Keratinocyte (primary cell): ENCODE results near the gene LAMA3. TPM values are rescaled to one million over a fixed set of nuclear protein-coding genes. Genes with fewer than 3 reads are reported as not detected.

Experiments used
- DNase-seq: peaks from one replicate; pipeline ENCODE4 v3.0.0-alpha.2; 2011; ENCODE audit warnings: low read depth, missing footprints, low spot score
- FAIRE-seq: peaks from 2 replicates; lab custom pipeline; 2011; peaks lifted over from hg19 to GRCh38; lab: Jason Lieb, UNC
- H2AFZ ChIP-seq: 2 replicates; pipeline ENCODE4 v1.6.0; 2012; ENCODE audit warnings: low read length, control low read depth, inconsistent platforms; ENCODE audit not compliant: control insufficient read depth
- H3K27ac ChIP-seq: 2 replicates; pipeline ENCODE4 v1.5.1; 2011; ENCODE audit warnings: low read length; ENCODE audit not compliant: control insufficient read depth, insufficient read depth
- H3K27me3 ChIP-seq: 3 replicates; pipeline ENCODE4 v1.6.0; 2011; ENCODE audit warnings: low read length; ENCODE audit not compliant: control insufficient read depth, insufficient read depth; ENCODE audit errors: extremely low read depth
- H3K36me3 ChIP-seq, 2 experiments: 2 replicates in 1 of 2; 3 replicates in 1 of 2; pipeline ENCODE4 v1.5.1; 2011; ENCODE audit warnings: low read length in 2 of 2, mild to moderate bottlenecking in 1 of 2; ENCODE audit not compliant: control insufficient read depth in 2 of 2, insufficient read depth in 2 of 2; ENCODE audit errors: extremely low read depth in 1 of 2
- H3K4me1 ChIP-seq: 3 replicates; pipeline ENCODE4 v1.5.1; 2011; ENCODE audit warnings: low read length; ENCODE audit not compliant: control insufficient read depth, insufficient read depth; ENCODE audit errors: extremely low read depth
- H3K4me2 ChIP-seq: 3 replicates; pipeline ENCODE4 v1.6.0; 2011; ENCODE audit warnings: low read depth, low read length; ENCODE audit not compliant: control insufficient read depth, insufficient read depth; ENCODE audit errors: extremely low read depth
- H3K4me3 ChIP-seq, 3 experiments: fragments of 200-600 bp in 1 of 3; sonication (generic) in 1 of 3; 2 replicates in 2 of 3; 3 replicates in 1 of 3; pipeline ENCODE4 v1.5.1; 2011 to 2016; ENCODE audit warnings: low read length in 3 of 3, mild to moderate bottlenecking in 3 of 3, control low read depth in 2 of 3, inconsistent platforms in 1 of 3, low read depth in 1 of 3, mixed read lengths in 1 of 3, mixed run types in 1 of 3, moderate library complexity in 1 of 3; ENCODE audit not compliant: control insufficient read depth in 2 of 3, insufficient read depth in 2 of 3; ENCODE audit errors: extremely low read depth in 1 of 3
- H3K79me2 ChIP-seq: 2 replicates; pipeline ENCODE4 v1.6.0; 2012; ENCODE audit warnings: low read length; ENCODE audit not compliant: control insufficient read depth, insufficient read depth
- H3K9ac ChIP-seq: 3 replicates; pipeline ENCODE4 v1.6.0; 2011; ENCODE audit warnings: low read length; ENCODE audit not compliant: control insufficient read depth, insufficient read depth; ENCODE audit errors: extremely low read depth
- H3K9me1 ChIP-seq: 3 replicates; pipeline ENCODE4 v1.6.0; 2011; ENCODE audit warnings: low read length; ENCODE audit not compliant: control insufficient read depth, insufficient read depth; ENCODE audit errors: extremely low read depth
- H3K9me3 ChIP-seq: 2 replicates; pipeline ENCODE4 v1.5.1; 2012; ENCODE audit warnings: low read depth, low read length; ENCODE audit not compliant: control insufficient read depth
- H4K20me1 ChIP-seq: 3 replicates; pipeline ENCODE4 v1.6.0; 2011; ENCODE audit warnings: low read length; ENCODE audit not compliant: control insufficient read depth, insufficient read depth; ENCODE audit errors: extremely low read depth
- CTCF ChIP-seq, 3 experiments: IDR thresholded peaks in 1 of 3; conservative IDR thresholded peaks in 1 of 3; optimal IDR thresholded peaks in 1 of 3; 2 replicates in 2 of 3; 3 replicates in 1 of 3; pipeline versions ENCODE3 to v1.5.1; 2011; ENCODE audit warnings: low read length in 3 of 3, mild to moderate bottlenecking in 3 of 3, moderate library complexity in 2 of 3, control low read depth in 1 of 3, inconsistent platforms in 1 of 3; ENCODE audit not compliant: insufficient read depth in 2 of 3; ENCODE audit errors: extremely low read depth in 1 of 3
- EZH2 ChIP-seq: IDR thresholded peaks from one replicate; pipeline ENCODE4 v1.6.1; 2012; ENCODE audit warnings: inconsistent platforms, mild to moderate bottlenecking, low read length, moderate library complexity
- dilution Hi-C: fragments of 300-500 bp; cut with MboI; formaldehyde crosslinking; loops from one replicate; pipeline ENCODE4 v1.7.0; 2020; ENCODE audit warnings: low sequenced_read_pairs; ENCODE audit not compliant: extremely low pct_ligation_motif_present
- polyA plus RNA-seq, 5 experiments: library from polyadenylated mRNA; depleted of rRNA in 3 of 5; stranded (reverse) in 3 of 5; stranded (forward) in 1 of 5; unstranded in 1 of 5; fragments of >200 nt; gene quantifications; 1 replicate in 1 of 5; 2 replicates in 3 of 5; 3 replicates in 1 of 5; pipeline versions ENCODE4 v1.2.1 to v1.2.3, GENCODE V29; 2011 to 2012; ENCODE audit warnings: missing spikeins in 2 of 5, low read depth in 1 of 5, low replicate concordance in 1 of 5

Gene LAMA3
- polyA plus RNA-seq, 1 donor (not counting 4 experiments of a cell fraction or from before 2014, with no cell fraction given), result 1,944 TPM

- FAIRE-seq (no peak), DNase-seq (no peak)
- Histone ChIP-seq H3K9me1 (no peaks in the 10 kb centered on the region), H3K4me3 (no peak overlapping the region), H4K20me1 (peaks cover 10% of the 10 kb centered on the region), H3K36me3 (peaks cover 51 to 66% of the 10 kb centered on the region in 2 experiments), H2AFZ (no peak overlapping the region), H3K9ac (no peak overlapping the region), H3K9me3 (no peaks in the 10 kb centered on the region), H3K27me3 (no peaks in the 10 kb centered on the region), H3K4me2 (no peak overlapping the region), H3K27ac (no peak overlapping the region), H3K4me1 (no peaks in the 10 kb centered on the region), H3K79me2 (peaks cover 5% of the 10 kb centered on the region)
- TF ChIP-seq EZH2, result no peak
- no peak for TF ChIP-seq CTCF (optimal IDR thresholded peaks at IDR 0.05 in 1 of 3, IDR thresholded peaks at IDR 0.05 in 1 of 3, conservative IDR thresholded peaks at IDR 0.05 in 1 of 3; ENCODE audit: extremely low read depth in 1 of 3, insufficient read depth in 2 of 3, low read length in 3 of 3)
- dilution Hi-C loops, result no loop called here
These were observed 219.6 kb downstream of the LAMA3 start for GRCh38 chr18:23908827-23909226.

GRCh38 chr18:23910032-23910431 is 220.8 kb downstream of the LAMA3 start:
- TF ChIP-seq EZH2 (no peak), CTCF (optimal IDR thresholded peaks at IDR 0.05 in 1 of 3, IDR thresholded peaks at IDR 0.05 in 1 of 3, conservative IDR thresholded peaks at IDR 0.05 in 1 of 3; ENCODE audit: extremely low read depth in 1 of 3, insufficient read depth in 2 of 3, low read length in 3 of 3) (no peak)
- dilution Hi-C loops, result no loop called here
- Histone ChIP-seq H3K4me1 (no peaks in the 10 kb centered on the region), H3K36me3 (peaks cover 48 to 66% of the 10 kb centered on the region in 2 experiments), H3K79me2 (peaks cover 7% of the 10 kb centered on the region), H3K4me2 (no peak overlapping the region), H3K27ac (no peak overlapping the region), H2AFZ (no peak overlapping the region), H3K9ac (no peak overlapping the region), H4K20me1 (peaks cover 10% of the 10 kb centered on the region), H3K27me3 (no peaks in the 10 kb centered on the region), H3K9me1 (no peaks in the 10 kb centered on the region), H3K9me3 (no peaks in the 10 kb centered on the region), H3K4me3 (no peak overlapping the region)
- DNase-seq (no peak), FAIRE-seq (no peak)
